HG03066 (cell line): ENCODE results near the gene NDUFA11.
"Not testable (repeated sequence)": the region's sequence is repeated elsewhere in the genome, so short reads cannot be mapped to it uniquely, and the experiment has no call there.

Experiments used
- ATAC-seq: cut with Tn5 transposase; IDR thresholded peaks from one replicate; pipeline ENCODE4 v1.9.1; 2021; ENCODE audit warnings: low read depth; ENCODE audit not compliant: unreplicated experiment

The NDUFA11 gene

GRCh38 chr19:5891938-5892771, 11.4 kb downstream of the NDUFA11 start:
- ATAC-seq, result no peak

GRCh38 chr19:5891572-5891937, 12.0 kb downstream of the NDUFA11 start:
- no peak for ATAC-seq

GRCh38 chr19:5890099-5890498, 13.5 kb downstream of the NDUFA11 start:
- ATAC-seq, result no peak

- ATAC-seq, result no peak
These were observed 14.2 kb downstream of the NDUFA11 start for GRCh38 chr19:5889288-5889971.

GRCh38 chr19:5884065-5884811, 19.4 kb downstream of the NDUFA11 start:
- not testable (repeated sequence) for ATAC-seq

- not testable (repeated sequence) for ATAC-seq
These were observed 20.3 kb downstream of the NDUFA11 start for GRCh38 chr19:5883157-5883873.

GRCh38 chr19:5882421-5882968, 21.1 kb downstream of the NDUFA11 start:
- ATAC-seq, result no peak

GRCh38 chr19:5881543-5882299, 21.9 kb downstream of the NDUFA11 start:
- no peak for ATAC-seq

GRCh38 chr19:5880604-5881078, 22.9 kb downstream of the NDUFA11 start:
- no peak for ATAC-seq

- ATAC-seq, result no peak
These were observed 23.4 kb downstream of the NDUFA11 start for GRCh38 chr19:5880196-5880595.

GRCh38 chr19:5877882-5878281, 25.7 kb downstream of the NDUFA11 start:
- no peak for ATAC-seq

- ATAC-seq, result no peak
These were observed 26.2 kb downstream of the NDUFA11 start for GRCh38 chr19:5877427-5877826.

- not testable (repeated sequence) for ATAC-seq
These were observed 29.1 kb downstream of the NDUFA11 start for GRCh38 chr19:5874496-5874895.

- no peak for ATAC-seq
These were observed 29.9 kb downstream of the NDUFA11 start for GRCh38 chr19:5873617-5874199.

- no peak for ATAC-seq
These were observed 32.6 kb downstream of the NDUFA11 start for GRCh38 chr19:5870986-5871394.

- no peak for ATAC-seq
These were observed 36.1 kb downstream of the NDUFA11 start for GRCh38 chr19:5867201-5868136.

GRCh38 chr19:5865772-5866171, 37.8 kb downstream of the NDUFA11 start:
- no peak for ATAC-seq
